Smooth muscle cell (in vitro differentiated cells): ENCODE data around the gene GRID2. TPM values are rescaled to one million over a fixed set of nuclear protein-coding genes. Genes with fewer than 3 reads are reported as not detected.

Source experiments
- DNase-seq: peaks from one replicate; lab custom pipeline; 2025; ENCODE audit not compliant: unreplicated experiment; lab: John Stamatoyannopoulos, UW
- H2AFZ ChIP-seq: fragments of 200-600 bp; sonication (generic); 2 replicates; pipeline ENCODE4 v1.6.0; 2016; ENCODE audit warnings: antibody characterized with exemption, low read depth, mild to moderate bottlenecking
- H3F3A ChIP-seq: fragments of 200-600 bp; sonication (generic); 2 replicates; pipeline ENCODE4 v1.6.0; 2017; ENCODE audit warnings: antibody characterized with exemption, low read depth
- H3K27ac ChIP-seq: fragments of 200-600 bp; sonication (generic); 2 replicates; pipeline ENCODE4 v1.5.1; 2016; ENCODE audit warnings: low read depth, mild to moderate bottlenecking
- H3K27me3 ChIP-seq: fragments of 200-600 bp; sonication (generic); 2 replicates; pipeline ENCODE4 v1.6.1; 2016; ENCODE audit warnings: low read depth, mild to moderate bottlenecking
- H3K36me3 ChIP-seq: fragments of 200-600 bp; sonication (generic); 2 replicates; pipeline ENCODE4 v1.5.1; 2016; ENCODE audit warnings: low read depth
- H3K4me1 ChIP-seq: fragments of 200-600 bp; sonication (generic); 2 replicates; pipeline ENCODE4 v1.5.1; 2016; ENCODE audit warnings: low read depth
- H3K4me2 ChIP-seq: fragments of 200-600 bp; sonication (generic); 2 replicates; pipeline ENCODE4 v1.6.0; 2016; ENCODE audit warnings: mild to moderate bottlenecking
- H3K4me3 ChIP-seq: fragments of 200-600 bp; sonication (generic); 2 replicates; pipeline ENCODE4 v1.5.1; 2016; ENCODE audit warnings: mild to moderate bottlenecking
- H3K79me2 ChIP-seq: fragments of 200-600 bp; sonication (generic); 2 replicates; pipeline ENCODE4 v1.6.0; 2016; ENCODE audit warnings: low read depth, mild to moderate bottlenecking
- H3K9ac ChIP-seq: fragments of 200-600 bp; sonication (generic); 2 replicates; pipeline ENCODE4 v1.6.0; 2016; ENCODE audit warnings: low read depth
- H3K9me3 ChIP-seq: fragments of 200-600 bp; sonication (generic); replicated peaks from 2 replicates; pipeline ENCODE4 v1.5.1; 2016; ENCODE audit warnings: low read depth
- H4K20me1 ChIP-seq: fragments of 200-600 bp; sonication (generic); 2 replicates; pipeline ENCODE4 v1.6.0; 2016; ENCODE audit warnings: low read depth
- CTCF ChIP-seq: fragments of 200-600 bp; sonication (generic); IDR thresholded peaks from 2 replicates; pipeline ENCODE4 v1.5.1; 2017; ENCODE audit warnings: borderline replicate concordance, mild to moderate bottlenecking, antibody characterized with exemption; ENCODE audit not compliant: insufficient read depth, poor library complexity, severe bottlenecking
- WGBS: methylation state at CpG from one replicate; pipeline ENCODE4 v1.1.7; 2016; ENCODE audit warnings: low lambda C conversion rate; 5-methylcytosine and 5-hydroxymethylcytosine counted together
- polyA plus RNA-seq: library from polyadenylated mRNA; unstranded; fragments of >200 nt; fragmentation: Nextera tagmentation; extraction: Ambion mirVana; gene quantifications from 2 replicates; pipeline ENCODE4 v1.2.1, GENCODE V29; 2016
- total RNA-seq: library from RNA; depleted of rRNA; stranded (reverse); fragments of >200 nt; gene quantifications from 2 replicates; pipeline ENCODE4 v1.2.3, GENCODE V29; 2014

Gene GRID2
- total and polyA plus RNA-seq, 2 experiments from 2014 or later: 1.2 TPM; not detected in 1

- H3K9me3 ChIP-seq: no peaks in the 10 kb centered on the region
- no peaks in the 10 kb centered on the region for H3F3A ChIP-seq
- no peak overlapping the region for H3K4me2 ChIP-seq
- H3K9ac ChIP-seq: no peak overlapping the region
- H3K36me3 ChIP-seq: no peaks in the 10 kb centered on the region
- no peak for DNase-seq
- no peak for TF ChIP-seq CTCF
- no peak overlapping the region for H3K27ac ChIP-seq
- peaks cover 8% of the 10 kb centered on the region for H3K4me1 ChIP-seq
- no peaks in the 10 kb centered on the region for H3K79me2 ChIP-seq
- H4K20me1 ChIP-seq: no peaks in the 10 kb centered on the region
- no peak overlapping the region for H2AFZ ChIP-seq
- no peaks in the 10 kb centered on the region for H3K27me3 ChIP-seq
- H3K4me3 ChIP-seq: no peak overlapping the region
Measured at GRCh38 chr4:92524131-92524530, 220.4 kb downstream of the GRID2 start.

- no peaks in the 10 kb centered on the region for H3F3A ChIP-seq
- no peak overlapping the region for H2AFZ ChIP-seq
- no peak overlapping the region for H3K27ac ChIP-seq
- no peaks in the 10 kb centered on the region for H3K27me3 ChIP-seq
- no peaks in the 10 kb centered on the region for H4K20me1 ChIP-seq
- no peak for TF ChIP-seq CTCF
- H3K79me2 ChIP-seq: no peaks in the 10 kb centered on the region
- no peak for DNase-seq
- no peaks in the 10 kb centered on the region for H3K4me1 ChIP-seq
- H3K9ac ChIP-seq: no peak overlapping the region
- H3K4me2 ChIP-seq: no peak overlapping the region
- no peaks in the 10 kb centered on the region for H3K9me3 ChIP-seq
- 63% methylated on average over 4 of the region's 4 CpGs for WGBS
- H3K36me3 ChIP-seq: no peaks in the 10 kb centered on the region
- H3K4me3 ChIP-seq: no peak overlapping the region
Measured at GRCh38 chr4:92528541-92528940, 224.8 kb downstream of the GRID2 start.

GRCh38 chr4:92529510-92529909, 225.7 kb downstream of the GRID2 start:
- Histone ChIP-seq H3K4me2 (no peak overlapping the region), H3K27ac (no peak overlapping the region), H3K27me3 (no peaks in the 10 kb centered on the region), H4K20me1 (no peaks in the 10 kb centered on the region), H3K4me1 (no peaks in the 10 kb centered on the region), H2AFZ (no peak overlapping the region), H3K9me3 (no peaks in the 10 kb centered on the region), H3K4me3 (no peak overlapping the region), H3F3A (no peaks in the 10 kb centered on the region), H3K36me3 (no peaks in the 10 kb centered on the region), H3K9ac (no peak overlapping the region), H3K79me2 (no peaks in the 10 kb centered on the region)
- 63% methylated on average over 2 of the region's 2 CpGs for WGBS
- DNase-seq: no peak
- TF ChIP-seq CTCF: no peak

GRCh38 chr4:92535599-92535998, 231.8 kb downstream of the GRID2 start:
- no peak for DNase-seq
- H4K20me1 ChIP-seq: no peaks in the 10 kb centered on the region
- no peaks in the 10 kb centered on the region for H3K4me1 ChIP-seq
- WGBS: 88% methylated on average over 12 of the region's 12 CpGs
- H3K79me2 ChIP-seq: no peaks in the 10 kb centered on the region
- H3K9ac ChIP-seq: no peak overlapping the region
- H3K36me3 ChIP-seq: no peaks in the 10 kb centered on the region
- no peak overlapping the region for H3K27ac ChIP-seq
- no peaks in the 10 kb centered on the region for H3F3A ChIP-seq
- TF ChIP-seq CTCF: no peak
- H3K4me3 ChIP-seq: no peak overlapping the region
- H3K9me3 ChIP-seq: no peaks in the 10 kb centered on the region
- no peaks in the 10 kb centered on the region for H3K27me3 ChIP-seq
- H3K4me2 ChIP-seq: no peak overlapping the region
- no peak overlapping the region for H2AFZ ChIP-seq
